H9 (cell line): Measurements from ENCODE around the gene SKIC8. TPM values are rescaled to one million over a fixed set of nuclear protein-coding genes. Genes with fewer than 3 reads are reported as not detected.

Experiments used
- DNase-seq: peaks from one replicate; pipeline ENCODE4 v3.0.0-alpha.2; 2017
- H2AFZ ChIP-seq: one replicate; pipeline ENCODE4 v1.6.1; 2013; ENCODE audit warnings: mild to moderate bottlenecking, low read length, control low read depth, moderate library complexity
- H2AK5ac ChIP-seq: 2 replicates; pipeline ENCODE4 v1.6.1; 2013; ENCODE audit warnings: low read length, control low read depth, mixed read lengths; ENCODE audit not compliant: insufficient read length
- H2BK120ac ChIP-seq: one replicate; pipeline ENCODE4 v1.6.1; 2013; ENCODE audit warnings: low read depth, mild to moderate bottlenecking, low read length, control low read depth, inconsistent platforms; ENCODE audit not compliant: poor library complexity, severe bottlenecking
- H2BK12ac ChIP-seq: 2 replicates; pipeline ENCODE4 v1.6.1; 2013; ENCODE audit warnings: low read length, control low read depth, mixed read lengths, low read depth; ENCODE audit not compliant: insufficient read length
- H2BK15ac ChIP-seq: 2 replicates; pipeline ENCODE4 v1.6.1; 2013; ENCODE audit warnings: low read depth, low read length, control low read depth
- H2BK20ac ChIP-seq: one replicate; pipeline ENCODE4 v1.6.1; 2013; ENCODE audit warnings: low read depth, mild to moderate bottlenecking, low read length, control low read depth, inconsistent platforms; ENCODE audit not compliant: poor library complexity, severe bottlenecking
- H2BK5ac ChIP-seq: 2 replicates; pipeline ENCODE4 v1.6.1; 2013; ENCODE audit warnings: low read length, control low read depth, mixed read lengths; ENCODE audit not compliant: insufficient read length
- H3K14ac ChIP-seq: 2 replicates; pipeline ENCODE4 v1.6.1; 2013; ENCODE audit warnings: low read length, control low read depth; ENCODE audit not compliant: insufficient read depth
- H3K18ac ChIP-seq: 2 replicates; pipeline ENCODE4 v1.6.1; 2013; ENCODE audit warnings: low read depth, mild to moderate bottlenecking, mixed read lengths, low read length, control low read depth; ENCODE audit not compliant: insufficient read length
- H3K23ac ChIP-seq: 2 replicates; pipeline ENCODE4 v1.6.1; 2013; ENCODE audit warnings: low read length, control low read depth, mixed read lengths, low read depth; ENCODE audit not compliant: insufficient read length
- H3K23me2 ChIP-seq: 2 replicates; pipeline ENCODE4 v1.6.1; 2013; ENCODE audit warnings: low read depth, mild to moderate bottlenecking, mixed read lengths, low read length, control low read depth; ENCODE audit not compliant: insufficient read length, poor library complexity, severe bottlenecking
- H3K27ac ChIP-seq: 2 replicates; pipeline ENCODE4 v1.5.1; 2013; ENCODE audit warnings: low read length, control low read depth, mixed read lengths, low read depth; ENCODE audit not compliant: insufficient read length
- H3K27me3 ChIP-seq: 2 replicates; pipeline ENCODE4 v1.6.1; 2013; ENCODE audit warnings: low read length, control low read depth, inconsistent platforms; ENCODE audit not compliant: insufficient read depth
- H3K4ac ChIP-seq: 2 replicates; pipeline ENCODE4 v1.6.1; 2013; ENCODE audit warnings: low read depth, mild to moderate bottlenecking, control low read depth, inconsistent platforms, low read length, moderate library complexity
- H3K4me1 ChIP-seq: 2 replicates; pipeline ENCODE4 v1.6.1; 2013; ENCODE audit warnings: low read length, control low read depth, inconsistent platforms; ENCODE audit not compliant: insufficient read depth
- H3K4me2 ChIP-seq: 2 replicates; pipeline ENCODE4 v1.6.1; 2013; ENCODE audit warnings: low read length, control low read depth, mixed read lengths; ENCODE audit not compliant: insufficient read length, insufficient read depth
- H3K56ac ChIP-seq: 2 replicates; pipeline ENCODE4 v1.6.1; 2013; ENCODE audit warnings: low read depth, mild to moderate bottlenecking, mixed read lengths, low read length, control low read depth; ENCODE audit not compliant: insufficient read length
- H3K79me1 ChIP-seq: 2 replicates; pipeline ENCODE4 v1.6.1; 2013; ENCODE audit warnings: low read depth, mild to moderate bottlenecking, moderate library complexity, low read length, control low read depth, inconsistent platforms; ENCODE audit not compliant: insufficient read depth, poor library complexity, severe bottlenecking
- H3K79me2 ChIP-seq: 2 replicates; pipeline ENCODE4 v1.6.1; 2013; ENCODE audit warnings: low read length, control low read depth, inconsistent platforms; ENCODE audit not compliant: insufficient read depth
- H3K9ac ChIP-seq: 2 replicates; pipeline ENCODE4 v1.6.1; 2013; ENCODE audit warnings: low read length, control low read depth, mixed read lengths; ENCODE audit not compliant: insufficient read length; ENCODE audit errors: extremely low read depth
- H3K9me3 ChIP-seq: one replicate; pipeline ENCODE4 v1.6.1; 2013; ENCODE audit warnings: low read depth, low read length, inconsistent platforms; ENCODE audit not compliant: control insufficient read depth
- H3T11ph ChIP-seq: one replicate; pipeline ENCODE4 v1.6.1; 2013; ENCODE audit warnings: mild to moderate bottlenecking, low read length, control low read depth, inconsistent platforms
- H4K20me1 ChIP-seq: one replicate; pipeline ENCODE4 v1.6.1; 2013; ENCODE audit not compliant: control insufficient read depth, insufficient read length, insufficient read depth
- H4K5ac ChIP-seq: 2 replicates; pipeline ENCODE4 v1.6.1; 2013; ENCODE audit warnings: low read depth, mild to moderate bottlenecking, mixed read lengths, low read length, control low read depth; ENCODE audit not compliant: insufficient read length
- H4K8ac ChIP-seq: replicated peaks from 2 replicates; pipeline ENCODE4 v1.6.1; 2013; ENCODE audit warnings: low read length, control low read depth, mixed read lengths, low read depth; ENCODE audit not compliant: insufficient read length
- H4K91ac ChIP-seq: 2 replicates; pipeline ENCODE4 v1.6.1; 2013; ENCODE audit warnings: low read depth, mild to moderate bottlenecking, moderate library complexity, mixed read lengths, low read length, control low read depth; ENCODE audit not compliant: insufficient read length
- H3K27ac Mint-ChIP-seq, 3 experiments: 2 replicates in 2 of 3; 3 replicates in 1 of 3; pipeline ENCODE4 v1.8.0; 2020 to 2021; ENCODE audit warnings: mixed read lengths in 3 of 3, mild to moderate bottlenecking in 1 of 3, moderate library complexity in 1 of 3
- H3K27me3 Mint-ChIP-seq: 2 replicates; pipeline ENCODE4 v1.8.0; 2021; ENCODE audit warnings: low read depth, mild to moderate bottlenecking, moderate library complexity, mixed read lengths
- H3K36me3 Mint-ChIP-seq, 3 experiments: 2 replicates in 2 of 3; 3 replicates in 1 of 3; pipeline ENCODE4 v1.8.0; 2020 to 2021; ENCODE audit warnings: low read depth in 3 of 3, mixed read lengths in 3 of 3; ENCODE audit not compliant: insufficient read depth in 1 of 3
- H3K4me1 Mint-ChIP-seq, 2 experiments: 2 replicates each; pipeline ENCODE4 v1.8.0; 2020; ENCODE audit warnings: mixed read lengths in 2 of 2
- H3K4me3 Mint-ChIP-seq, 2 experiments: 2 replicates in 1 of 2; 3 replicates in 1 of 2; pipeline ENCODE4 v1.8.0; 2020 to 2021; ENCODE audit warnings: mild to moderate bottlenecking in 2 of 2, mixed read lengths in 2 of 2, moderate library complexity in 1 of 2
- H3K9me3 Mint-ChIP-seq, 2 experiments: 2 replicates in 1 of 2; 3 replicates in 1 of 2; pipeline ENCODE4 v1.8.0; 2020; ENCODE audit warnings: mild to moderate bottlenecking in 2 of 2, mixed read lengths in 2 of 2, moderate library complexity in 1 of 2
- CTCF ChIP-seq: fragments of 200-600 bp; sonication (generic); conservative IDR thresholded peaks from 3 replicates; pipeline ENCODE4 v1.8.0; 2021; ENCODE audit warnings: antibody characterized with exemption, mild to moderate bottlenecking
- WGBS: extraction: QIAGEN DNeasy Blood & Tissue Kit; methylation state at CpG from one replicate; pipeline ENCODE4 v1.1.7; 2013; ENCODE audit warnings: missing lambda C conversion rate, low lambda C conversion rate, mixed read lengths; ENCODE audit not compliant: insufficient read length; ENCODE audit errors: extremely low coverage; 5-methylcytosine and 5-hydroxymethylcytosine counted together
- total RNA-seq: library from RNA; stranded (reverse); gene quantifications from 2 replicates; pipeline ENCODE4 v1.2.1, GENCODE V29; 2021

SKIC8 gene
- total RNA-seq, 1 experiment from 2014 or later = 45.6 TPM

- H3K4me2 ChIP-seq = no peak overlapping the region
- H2BK15ac ChIP-seq = no peak overlapping the region
- Mint-ChIP-seq H3K36me3 (no peaks in the 10 kb centered on the region), H3K27ac (no peak overlapping the region), H3K27me3 (no peaks in the 10 kb centered on the region; the same call in 1 of the 2 replicates), H3K4me1 (0 out of 4 replicates have a peak, but pooled peaks cover 2 to 4% of the 10 kb centered on the region in 2 experiments), H3K9me3 (no peaks in the 10 kb centered on the region), H3K4me3 (no peak overlapping the region)
- H3K23me2 ChIP-seq = no peaks in the 10 kb centered on the region
- no peak for DNase-seq
- H2BK20ac ChIP-seq = no peak overlapping the region
- H3K4me1 ChIP-seq = no peaks in the 10 kb centered on the region
- H2BK5ac ChIP-seq = no peak overlapping the region
- no peaks in the 10 kb centered on the region for H4K20me1 ChIP-seq
- H4K5ac ChIP-seq = no peak overlapping the region
- H2AFZ ChIP-seq = no peak overlapping the region
- H3K79me2 ChIP-seq = no peaks in the 10 kb centered on the region
- H3K4ac ChIP-seq = no peak overlapping the region
- no peak overlapping the region for H3K18ac ChIP-seq
- no peak overlapping the region for H4K8ac ChIP-seq
- no peak overlapping the region for H3T11ph ChIP-seq
- no peaks in the 10 kb centered on the region for H3K9me3 ChIP-seq
- no peaks in the 10 kb centered on the region for H3K79me1 ChIP-seq
- H4K91ac ChIP-seq = no peak overlapping the region
- H3K56ac ChIP-seq = no peak overlapping the region
- H3K14ac ChIP-seq = no peak overlapping the region
- no peak overlapping the region for H3K23ac ChIP-seq
- H2BK12ac ChIP-seq = no peak overlapping the region
- no peak overlapping the region for H3K27ac ChIP-seq
- TF ChIP-seq CTCF = no peak
- no peak overlapping the region for H2BK120ac ChIP-seq
- H3K27me3 ChIP-seq = no peaks in the 10 kb centered on the region
- H3K9ac ChIP-seq = no peak overlapping the region
- H2AK5ac ChIP-seq = no peak overlapping the region
- no CpG with 5 or more reads among the region's 3 CpGs for WGBS
Observed at GRCh38 chr15:78272776-78273175, 26.6 kb downstream of the SKIC8 start.
